ENCODE data around the gene SEMA6A. TPM values are rescaled to one million over a fixed set of nuclear protein-coding genes. Genes with fewer than 3 reads are reported as not detected.

Gene SEMA6A
- total and polyA plus RNA-seq, 9 of the 15 experiments (the other 6 are each of a cell fraction or from before 2014, with no cell fraction given) = 0.04 to 0.42 (median 0.18) TPM; not detected in 5

DNA sequence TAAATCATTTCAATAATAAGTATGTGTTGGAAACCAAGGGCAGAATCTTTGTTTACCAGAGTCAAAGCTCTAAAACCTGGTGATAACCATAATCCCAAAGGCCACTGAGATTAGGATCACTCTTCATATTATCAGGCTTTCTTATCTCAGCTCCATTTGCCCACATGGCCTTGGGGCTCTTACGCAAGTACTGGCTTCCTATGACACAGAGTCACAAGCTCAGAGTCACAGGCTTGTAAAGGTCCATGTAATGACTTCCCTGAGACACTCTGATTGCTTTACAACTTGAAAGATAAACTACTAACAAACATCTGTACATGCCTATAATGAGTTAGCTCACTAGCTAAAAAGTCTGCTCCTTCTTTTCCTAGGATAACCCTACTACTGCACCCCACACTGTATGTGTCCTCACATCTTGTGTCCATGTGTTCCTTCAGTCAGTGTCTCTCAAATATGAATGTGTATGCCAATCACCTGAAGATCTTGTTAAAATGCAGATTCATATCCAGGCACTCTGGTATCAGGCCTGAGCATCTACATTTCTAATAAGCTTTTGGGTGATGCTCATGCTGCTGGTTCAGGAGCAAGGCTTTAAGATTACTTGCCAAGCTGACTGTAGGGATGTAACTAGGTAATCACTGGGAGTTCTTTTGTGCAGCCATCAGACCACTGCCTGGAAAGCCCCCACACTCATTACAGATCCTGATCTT lies 28.4 kb downstream of the SEMA6A start:
- no TSS peak for BruUV-seq (replicated peaks)
- WGBS (ENCODE audit: insufficient coverage, low coverage, missing lambda C conversion rate) = 11% methylated on average over 1 of the region's 1 CpG
- FAIRE-seq (no peak), DNase-seq (ENCODE audit: extremely low read depth in 1 of 4, low spot score in 3 of 4) (no peak), ATAC-seq (no peak)
- H4K20me1 ChIP-seq (replicated peaks; ENCODE audit: control insufficient read depth, insufficient read depth, low read length) = no peaks in the 10 kb centered on the region
- no peaks in the 10 kb centered on the region for H3K36me3 ChIP-seq (ENCODE audit: control insufficient read depth, insufficient read depth, low read length)
- no peak overlapping the region for H3K4me3 ChIP-seq
- no peaks in the 10 kb centered on the region; the same call in none of the 2 replicates for H3K9me3 ChIP-seq (replicated peaks; ENCODE audit: control insufficient read depth, insufficient read depth, low read depth, low read length)
- no peak overlapping the region for H3K9ac ChIP-seq (ENCODE audit: insufficient read depth in 1 of 2, low read depth in 2 of 2, low read length in 2 of 2)
- no peak overlapping the region for H3K4me2 ChIP-seq (ENCODE audit: insufficient read depth, low read length)
- H3K9me1 ChIP-seq (ENCODE audit: control insufficient read depth, insufficient read depth, low read length) = no peaks in the 10 kb centered on the region
- intact Hi-C loops (cut with micrococcal nuclease) (no loop called here), in situ Hi-C loops (cut with MboI) (no loop called here)
- H3K4me1 ChIP-seq (replicated peaks in 1 of 2; ENCODE audit: control insufficient read depth in 2 of 2, insufficient read depth in 2 of 2, low read length in 2 of 2) = no peaks in the 10 kb centered on the region
- no peak for TF ChIP-seq PURB (CRISPR knock-in tag; IDR thresholded peaks at IDR 0.05; ENCODE audit: low read depth)
- TF ChIP-seq ESRRB (CRISPR knock-in tag; IDR thresholded peaks at IDR 0.05; ENCODE audit: borderline replicate concordance) = no peak
- no peak for TF ChIP-seq ELK1 (CRISPR knock-in tag; IDR thresholded peaks at IDR 0.05)
- no peak for TF ChIP-seq MYBL2 (IDR thresholded peaks at IDR 0.05; ENCODE audit: low read depth)
- no peak for TF ChIP-seq MYBL2 (CRISPR knock-in tag; IDR thresholded peaks at IDR 0.05; ENCODE audit: borderline replicate concordance)
- no peak for TF ChIP-seq JUN (IDR thresholded peaks at IDR 0.05; ENCODE audit: borderline replicate concordance, low read depth, low read length)
- TF ChIP-seq JUN (CRISPR knock-in tag; IDR thresholded peaks at IDR 0.05; ENCODE audit: borderline replicate concordance) = no peak
- no peak for TF ChIP-seq KHSRP (IDR thresholded peaks at IDR 0.05)
- TF ChIP-seq ZNF398 (CRISPR knock-in tag; IDR thresholded peaks at IDR 0.05) = no peak
- TF ChIP-seq TRIM28 (IDR thresholded peaks at IDR 0.05) = no peak
- H3K27me3 ChIP-seq (ENCODE audit: control insufficient read depth in 2 of 2, insufficient read depth in 2 of 2, low read length in 2 of 2) = no peaks in the 10 kb centered on the region
- no peaks in the 10 kb centered on the region for H3K79me2 ChIP-seq (ENCODE audit: control insufficient read depth, insufficient read depth, low read length)
- ChIA-PET CTCF (ENCODE audit: low intra/inter-chr PET ratio) (no interaction called here), POLR2A (no interaction called here)
- H2AFZ ChIP-seq (ENCODE audit: low read depth, low read length) = no peak overlapping the region
- no peak overlapping the region for H3K27ac ChIP-seq (ENCODE audit: extremely low read depth, low read depth, low read length)

Measured in K562 (cell line).